Activated B cell treated with CpG ODN at 0.5 μM for 24 hours (primary cell): ENCODE data around the gene CCDC92B. TPM values are rescaled to one million over a fixed set of nuclear protein-coding genes. Genes with fewer than 3 reads are reported as not detected.

Experiments
- ATAC-seq: fragments of 200-7000 bp; cut with Tn5 transposase; one replicate; pipeline ENCODE4 v1.10.0; 2021; ENCODE audit warnings: low read depth, mild to moderate bottlenecking, moderate library complexity
- CTCF ChIA-PET: fragments of 350-600 bp; sonication (Branson Sonifier 250); formaldehyde crosslinking; loops from one replicate; lab custom pipeline; 2021; ENCODE audit warnings: antibody characterized with exemption; lab: Charles Lee
- POLR2A ChIA-PET: fragments of 350-600 bp; sonication (Branson Sonifier 250); formaldehyde crosslinking; loops from one replicate; lab custom pipeline; 2021; ENCODE audit warnings: antibody characterized with exemption; lab: Charles Lee
- DNase-seq: peaks from one replicate; pipeline ENCODE4 v3.0.0; 2022
- H3K27ac Mint-ChIP-seq: one replicate; pipeline ENCODE4 v1.8.0; 2020; ENCODE audit warnings: mixed read lengths
- H3K27me3 Mint-ChIP-seq: one replicate; pipeline ENCODE4 v1.8.0; 2021; ENCODE audit warnings: mixed read lengths
- H3K36me3 Mint-ChIP-seq: one replicate; pipeline ENCODE4 v1.8.0; 2021; ENCODE audit warnings: low read depth, mixed read lengths
- H3K4me1 Mint-ChIP-seq: one replicate; pipeline ENCODE4 v1.8.0; 2021; ENCODE audit warnings: mixed read lengths
- H3K4me3 Mint-ChIP-seq: one replicate; pipeline ENCODE4 v1.8.0; 2020; ENCODE audit warnings: mild to moderate bottlenecking, mixed read lengths
- H3K9me3 Mint-ChIP-seq: one replicate; pipeline ENCODE4 v1.8.0; 2020; ENCODE audit warnings: mixed read lengths
- CTCF ChIP-seq: fragments of 200-600 bp; IDR thresholded peaks from one replicate; pipeline ENCODE4 v1.8.0; 2022; ENCODE audit warnings: antibody characterized with exemption, mild to moderate bottlenecking
- intact Hi-C: fragments of 100-400 bp; cut with micrococcal nuclease; formaldehyde crosslinking; loops from one replicate; pipeline ENCODE4 v1.15.1; 2024
- total RNA-seq: library from RNA; stranded (reverse); gene quantifications from 2 replicates; pipeline ENCODE4 v1.2.3, GENCODE V29; 2022

The CCDC92B gene
- total RNA-seq, 1 donor from 2014 or later: not detected

GRCh38 chr17:2704031-2704889 is 45.2 kb downstream of the CCDC92B start:
- Mint-ChIP-seq H3K4me1 (peaks cover 18% of the 10 kb centered on the region), H3K9me3 (no peaks in the 10 kb centered on the region), H3K4me3 (no peak overlapping the region), H3K27ac (no peak overlapping the region), H3K27me3 (no peaks in the 10 kb centered on the region), H3K36me3 (peaks cover 54% of the 10 kb centered on the region)
- ChIA-PET POLR2A (no interaction called here), CTCF (no interaction called here)
- intact Hi-C loops: no loop called here
- no peak for TF ChIP-seq CTCF
- ATAC-seq: no peak
- no peak for DNase-seq

GRCh38 chr17:2703606-2704005 is 45.8 kb downstream of the CCDC92B start:
- intact Hi-C loops: no loop called here
- Mint-ChIP-seq H3K4me3 (no peak overlapping the region), H3K36me3 (peaks cover 60% of the 10 kb centered on the region), H3K27me3 (no peaks in the 10 kb centered on the region), H3K4me1 (peaks cover 11% of the 10 kb centered on the region), H3K27ac (no peak overlapping the region), H3K9me3 (no peaks in the 10 kb centered on the region)
- TF ChIP-seq CTCF: no peak
- DNase-seq: no peak
- POLR2A ChIA-PET: no interaction called here
- CTCF ChIA-PET: no interaction called here
- ATAC-seq: no peak

- Mint-ChIP-seq H3K4me3 (no peak overlapping the region), H3K27me3 (no peaks in the 10 kb centered on the region), H3K4me1 (peaks cover 7% of the 10 kb centered on the region), H3K27ac (no peak overlapping the region), H3K9me3 (no peaks in the 10 kb centered on the region), H3K36me3 (peaks cover 63% of the 10 kb centered on the region)
- ATAC-seq: no peak
- POLR2A ChIA-PET: no interaction called here
- intact Hi-C loops: no loop called here
- TF ChIP-seq CTCF: no peak
- CTCF ChIA-PET: no interaction called here
- no peak for DNase-seq
Observed at GRCh38 chr17:2703181-2703580, 46.3 kb downstream of the CCDC92B start.

- Mint-ChIP-seq H3K27ac (no peak overlapping the region), H3K36me3 (peaks cover 70% of the 10 kb centered on the region), H3K4me1 (peaks cover 6% of the 10 kb centered on the region), H3K9me3 (no peaks in the 10 kb centered on the region), H3K27me3 (no peaks in the 10 kb centered on the region), H3K4me3 (no peak overlapping the region)
- DNase-seq: no peak
- intact Hi-C loops: no loop called here
- ChIA-PET POLR2A (no interaction called here), CTCF (no interaction called here)
- no peak for ATAC-seq
- TF ChIP-seq CTCF: no peak
Observed at GRCh38 chr17:2701996-2702741, 47.3 kb downstream of the CCDC92B start.
